Globus pallidus (tissue), 1 donor: ENCODE results near the gene NTPCR.

Source experiments
- DNase-seq: peaks from one replicate; pipeline ENCODE4 v3.0.0-alpha.2; 2015; ENCODE audit warnings: low spot score

Gene NTPCR

GRCh38 chr1:233010146-233010545 lies 59.7 kb downstream of the NTPCR start:
- no peak for DNase-seq

DNA sequence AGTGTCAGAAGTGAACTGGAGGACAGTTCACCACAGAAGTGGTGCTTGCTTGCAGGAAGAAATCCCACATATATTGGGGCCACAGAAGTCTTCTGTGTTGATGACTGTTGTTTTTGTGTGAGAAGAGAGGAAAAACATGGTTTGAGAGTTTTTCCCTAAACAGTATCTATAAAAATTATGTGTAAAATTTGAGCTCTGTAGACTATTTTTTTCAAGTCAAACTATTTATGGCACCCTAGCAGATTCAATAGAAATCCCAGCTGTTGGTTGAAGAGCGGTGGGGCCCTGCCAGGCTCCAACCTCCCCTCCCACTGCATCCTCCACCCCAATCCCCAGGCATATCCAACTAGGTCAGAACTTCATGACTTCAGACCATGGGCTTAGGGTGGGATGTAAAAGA lies 61.6 kb downstream of the NTPCR start:
- DNase-seq = no peak

- no peak for DNase-seq
Observed at GRCh38 chr1:233015965-233016364, 65.6 kb downstream of the NTPCR start.

DNA sequence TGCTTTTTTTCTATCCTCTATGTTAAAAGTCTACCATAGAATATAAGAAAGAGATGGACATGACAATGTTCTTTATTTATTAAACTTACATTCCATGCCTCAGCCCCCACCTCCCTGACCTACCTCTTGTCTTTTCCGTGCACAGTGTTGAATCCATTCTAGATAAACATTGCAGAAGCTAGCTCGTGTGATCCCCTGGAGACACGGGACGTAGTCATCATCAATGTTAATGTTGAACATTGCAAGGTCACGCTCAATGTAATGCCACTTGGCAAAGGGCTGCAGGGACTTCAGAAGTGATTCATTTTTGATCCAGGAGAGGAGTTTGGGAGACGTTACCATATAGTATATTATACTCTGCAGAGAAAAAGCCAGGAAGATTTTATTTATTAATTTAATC lies 66.4 kb downstream of the NTPCR start:
- no peak for DNase-seq

DNA sequence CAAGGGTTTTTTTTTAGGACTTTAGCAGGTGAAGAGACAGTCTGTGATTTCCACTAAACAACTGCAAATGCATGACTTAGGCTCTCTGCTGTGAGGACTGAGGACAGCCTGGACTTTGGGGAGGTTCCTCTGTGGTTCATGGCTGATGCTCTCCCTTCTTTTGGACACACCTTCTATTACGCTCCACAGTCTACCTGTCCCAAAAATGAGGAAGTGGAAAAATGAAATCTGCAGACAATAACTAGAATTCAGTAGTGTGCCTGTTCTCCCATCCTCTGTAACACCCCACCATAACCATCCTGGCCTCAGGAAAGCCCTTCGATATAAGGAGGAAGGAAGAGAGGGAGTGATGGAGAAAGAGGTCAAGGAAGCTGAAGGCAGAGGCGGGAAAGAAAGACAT lies 68.7 kb downstream of the NTPCR start:
- DNase-seq = no peak

DNA sequence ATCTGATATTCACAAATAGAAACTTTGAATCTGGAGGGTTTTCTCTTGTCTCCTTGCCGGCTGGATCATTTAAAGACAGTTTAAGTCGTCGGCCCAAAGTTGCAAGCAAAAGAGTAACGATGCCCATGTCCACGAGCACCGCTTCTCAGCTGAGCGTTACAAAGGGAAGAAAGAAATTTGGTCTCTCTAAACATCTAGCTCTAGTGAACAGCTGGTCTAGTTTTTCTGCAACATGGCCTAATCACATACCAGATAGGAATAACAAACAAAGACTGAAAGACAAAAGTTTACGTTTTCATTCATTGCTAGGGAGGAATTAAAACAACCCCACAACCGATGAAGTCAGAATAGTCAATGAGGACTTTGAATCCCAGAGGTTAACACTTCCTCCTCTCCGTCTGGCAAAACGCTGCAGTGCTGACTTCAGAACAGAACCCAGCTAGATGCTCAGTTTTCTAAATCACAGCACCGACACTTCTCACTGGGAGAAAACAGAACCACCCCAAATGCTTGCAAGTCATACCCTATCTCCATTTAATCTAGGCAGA lies 69.4 kb downstream of the NTPCR start:
- no peak for DNase-seq

- no peak for DNase-seq
Observed at GRCh38 chr1:233020426-233020825, 70.0 kb downstream of the NTPCR start.

GRCh38 chr1:233022246-233022645 lies 71.8 kb downstream of the NTPCR start:
- no peak for DNase-seq

GRCh38 chr1:233024199-233024598 lies 73.8 kb downstream of the NTPCR start:
- DNase-seq = no peak

GRCh38 chr1:233025157-233025556 lies 74.7 kb downstream of the NTPCR start:
- DNase-seq = peak; percentile 45

GRCh38 chr1:233025567-233025966 lies 75.2 kb downstream of the NTPCR start:
- no peak for DNase-seq

GRCh38 chr1:233027046-233027445 lies 76.6 kb downstream of the NTPCR start:
- DNase-seq = no peak

DNA sequence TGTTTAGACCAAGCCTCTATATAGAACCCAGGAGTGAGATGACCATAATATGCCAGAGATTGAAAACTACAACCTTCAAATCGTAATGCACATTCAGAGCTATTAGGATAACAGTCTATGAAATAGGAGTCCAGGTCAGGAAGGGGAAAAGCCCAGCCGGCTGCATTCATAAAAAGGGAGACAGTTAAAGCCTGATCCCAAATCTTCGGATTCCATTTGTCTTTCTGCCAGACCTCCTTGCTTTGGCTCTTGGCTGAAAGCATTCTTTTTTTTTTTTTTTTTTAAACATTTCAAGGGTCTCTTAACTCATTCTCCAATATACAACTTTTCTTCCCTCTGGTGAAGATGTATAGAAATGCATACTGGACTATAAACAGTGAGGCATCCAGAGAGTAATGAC lies 81.1 kb downstream of the NTPCR start:
- no peak for DNase-seq

DNA sequence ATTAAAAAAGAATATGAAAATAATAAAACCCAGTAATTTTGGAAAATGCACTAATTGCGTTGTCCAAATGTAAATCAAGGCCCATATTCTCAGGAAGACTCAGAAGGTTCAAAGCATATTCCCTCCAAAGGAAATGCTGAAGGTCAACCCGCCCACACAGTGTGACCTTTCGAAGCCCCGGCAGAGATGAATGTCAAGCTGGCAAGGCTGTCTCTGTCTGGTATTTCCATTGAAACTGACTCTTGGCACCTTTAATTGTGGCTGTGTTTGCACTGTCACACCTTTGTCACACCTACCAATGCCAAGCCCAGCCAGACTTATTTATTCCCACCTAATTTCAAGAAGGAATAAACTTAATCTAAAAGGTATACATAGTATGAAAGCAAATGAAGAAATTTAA lies 82.5 kb downstream of the NTPCR start:
- DNase-seq = no peak

DNA sequence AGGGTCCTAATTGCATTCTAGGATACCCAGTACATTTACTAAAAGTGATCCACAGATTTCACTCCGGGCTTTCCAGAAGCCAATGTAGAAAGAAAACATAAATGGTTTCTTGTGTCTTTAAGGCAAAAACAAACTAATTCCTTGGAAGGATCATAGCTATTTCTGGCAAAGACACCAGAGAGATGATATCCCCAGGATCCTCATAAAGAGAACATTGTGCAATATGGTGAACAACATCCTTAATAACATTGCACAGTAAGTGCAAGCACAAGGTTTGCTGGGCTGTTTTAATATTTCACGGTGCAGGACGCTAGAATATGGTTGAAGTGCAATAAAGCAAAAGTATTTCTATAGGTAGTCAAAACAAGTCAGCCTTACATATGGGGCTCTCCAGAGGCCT lies 83.0 kb downstream of the NTPCR start:
- no peak for DNase-seq
